CD4-positive, alpha-beta memory T cell (primary cell): ENCODE results near the gene SUGP2. TPM values are rescaled to one million over a fixed set of nuclear protein-coding genes. Genes with fewer than 3 reads are reported as not detected.

Source experiments
- CTCF ChIA-PET: fragments of 350-600 bp; sonication (Branson Sonifier 250); formaldehyde crosslinking; loops from one replicate; lab custom pipeline; 2021; ENCODE audit warnings: inconsistent platforms; ENCODE audit not compliant: partially characterized antibody; lab: Charles Lee
- POLR2A ChIA-PET: fragments of 350-600 bp; sonication (Branson Sonifier 250); formaldehyde crosslinking; loops from one replicate; lab custom pipeline; 2021; ENCODE audit not compliant: partially characterized antibody; lab: Charles Lee
- DNase-seq, 5 donors: peaks; one replicate each; pipeline versions ENCODE4 v3.0.0 to v3.0.0-alpha.2; 2020 to 2022; ENCODE audit warnings: mixed read lengths in 1 of 5
- H3K27ac ChIP-seq: one replicate; pipeline ENCODE4 v1.7.0; 2013; ENCODE audit warnings: low read depth, low read length
- H3K27me3 ChIP-seq: 2 replicates; pipeline ENCODE4 v1.7.0; 2013; ENCODE audit warnings: mild to moderate bottlenecking, low read length, moderate library complexity; ENCODE audit not compliant: insufficient read depth
- H3K36me3 ChIP-seq: 2 replicates; pipeline ENCODE4 v1.7.0; 2013; ENCODE audit warnings: mild to moderate bottlenecking, low read length, moderate library complexity; ENCODE audit not compliant: insufficient read depth
- H3K4me1 ChIP-seq: 2 replicates; pipeline ENCODE4 v1.7.0; 2013; ENCODE audit warnings: mild to moderate bottlenecking, low read length, moderate library complexity; ENCODE audit not compliant: insufficient read depth
- H3K4me3 ChIP-seq, 2 donors: one replicate each; pipeline ENCODE4 v1.7.0; 2013; ENCODE audit warnings: low read length in 2 of 2, mild to moderate bottlenecking in 1 of 2
- H3K9me3 ChIP-seq, 2 donors: one replicate each; pipeline ENCODE4 v1.7.0; 2013; ENCODE audit warnings: low read length in 2 of 2, control low read depth in 1 of 2; ENCODE audit not compliant: control insufficient read depth in 1 of 2
- H3K27ac Mint-ChIP-seq, 7 donors: one replicate each; pipeline ENCODE4 v1.8.0; 2020 to 2021; ENCODE audit warnings: mixed read lengths in 7 of 7, mild to moderate bottlenecking in 6 of 7, inconsistent platforms in 3 of 7, moderate library complexity in 3 of 7
- H3K27me3 Mint-ChIP-seq, 2 donors: one replicate each; pipeline ENCODE4 v1.8.0; 2020 to 2021; ENCODE audit warnings: mixed read lengths in 2 of 2
- H3K36me3 Mint-ChIP-seq, 2 donors: one replicate each; pipeline ENCODE4 v1.8.0; 2020 to 2021; ENCODE audit warnings: mixed read lengths in 2 of 2, inconsistent platforms in 1 of 2, mild to moderate bottlenecking in 1 of 2
- H3K4me1 Mint-ChIP-seq, 4 donors: one replicate each; pipeline ENCODE4 v1.8.0; 2020 to 2021; ENCODE audit warnings: mixed read lengths in 4 of 4, mild to moderate bottlenecking in 1 of 4
- H3K4me3 Mint-ChIP-seq, 8 donors: one replicate each; pipeline ENCODE4 v1.8.0; 2020 to 2021; ENCODE audit warnings: mixed read lengths in 8 of 8, mild to moderate bottlenecking in 7 of 8, moderate library complexity in 6 of 8, inconsistent platforms in 3 of 8
- H3K9me3 Mint-ChIP-seq, 8 donors: one replicate each; pipeline ENCODE4 v1.8.0; 2020 to 2021; ENCODE audit warnings: mixed read lengths in 8 of 8, mild to moderate bottlenecking in 5 of 8, inconsistent platforms in 3 of 8, moderate library complexity in 1 of 8
- intact Hi-C: fragments of 100-400 bp; cut with micrococcal nuclease; formaldehyde crosslinking; loops from one replicate; pipeline ENCODE4 v1.15.1; 2023
- polyA plus RNA-seq, 2 donors: library from polyadenylated mRNA; unstranded; fragments of 300-500 nt; fragmentation: Illumina TruSeq; gene quantifications; one replicate each; pipeline ENCODE4 v1.2.3, GENCODE V29; 2021
- total RNA-seq, 2 experiments: library from RNA; stranded (reverse); gene quantifications; one replicate each; pipeline ENCODE4 v1.2.3, GENCODE V29; 2021

Gene SUGP2
- total and polyA plus RNA-seq, 4 experiments from 2014 or later: 3.9 to 113 (median 59.6) TPM

GRCh38 chr19:18993115-18993514 lies 40.2 kb downstream of the SUGP2 start:
- H3K4me3 ChIP-seq: no peak overlapping the region
- peaks cover 30% of the 10 kb centered on the region for H3K36me3 ChIP-seq
- DNase-seq: no peak
- Mint-ChIP-seq H3K36me3 (peaks cover 27 to 40% of the 10 kb centered on the region in 2 donors), H3K4me3 (no peak overlapping the region), H3K9me3 (peaks cover 0 to 2% (median 0%) of the 10 kb centered on the region in 8 donors), H3K4me1 (no peaks in the 10 kb centered on the region), H3K27me3 (no peaks in the 10 kb centered on the region), H3K27ac (no peak overlapping the region)
- ChIA-PET CTCF (no interaction called here), POLR2A (no interaction called here)
- no peaks in the 10 kb centered on the region for H3K9me3 ChIP-seq
- no peaks in the 10 kb centered on the region for H3K4me1 ChIP-seq
- no peaks in the 10 kb centered on the region for H3K27me3 ChIP-seq
- H3K27ac ChIP-seq: no peak overlapping the region
- intact Hi-C loops: no loop called here

GRCh38 chr19:18992696-18993095 lies 40.6 kb downstream of the SUGP2 start:
- Mint-ChIP-seq H3K36me3 (peaks cover 27 to 36% of the 10 kb centered on the region in 2 donors), H3K27me3 (no peaks in the 10 kb centered on the region), H3K4me3 (no peak overlapping the region), H3K27ac (no peak overlapping the region), H3K4me1 (no peaks in the 10 kb centered on the region), H3K9me3 (peaks cover 0 to 2% (median 0%) of the 10 kb centered on the region in 8 donors)
- POLR2A ChIA-PET: no interaction called here
- Histone ChIP-seq H3K9me3 (no peaks in the 10 kb centered on the region), H3K36me3 (peaks cover 30% of the 10 kb centered on the region), H3K4me1 (no peaks in the 10 kb centered on the region), H3K27ac (no peak overlapping the region), H3K27me3 (no peaks in the 10 kb centered on the region), H3K4me3 (no peak overlapping the region)
- intact Hi-C loops: no loop called here
- CTCF ChIA-PET: no interaction called here
- DNase-seq: no peak

- Histone ChIP-seq H3K36me3 (peaks cover 30% of the 10 kb centered on the region), H3K4me3 (no peak overlapping the region), H3K27ac (no peak overlapping the region), H3K27me3 (no peaks in the 10 kb centered on the region), H3K4me1 (no peaks in the 10 kb centered on the region), H3K9me3 (no peaks in the 10 kb centered on the region)
- no peaks in the 10 kb centered on the region for H3K27me3 Mint-ChIP-seq
- no peak for DNase-seq
- no peak overlapping the region for H3K4me3 Mint-ChIP-seq
- POLR2A ChIA-PET: no interaction called here
- intact Hi-C loops: no loop called here
- H3K27ac Mint-ChIP-seq: no peak overlapping the region
- H3K4me1 Mint-ChIP-seq: no peaks in the 10 kb centered on the region
- CTCF ChIA-PET: no interaction called here
- H3K36me3 Mint-ChIP-seq: peaks cover 27 to 34% of the 10 kb centered on the region in 2 donors
- peaks cover 0 to 2% (median 0%) of the 10 kb centered on the region in 8 donors for H3K9me3 Mint-ChIP-seq
Observed at GRCh38 chr19:18991468-18991867, 41.8 kb downstream of the SUGP2 start.

- POLR2A ChIA-PET: no interaction called here
- Histone ChIP-seq H3K27ac (no peak overlapping the region), H3K36me3 (peaks cover 30% of the 10 kb centered on the region), H3K4me3 (no peak overlapping the region), H3K27me3 (no peaks in the 10 kb centered on the region), H3K4me1 (no peaks in the 10 kb centered on the region), H3K9me3 (no peaks in the 10 kb centered on the region)
- Mint-ChIP-seq H3K9me3 (peaks cover 0 to 2% (median 0%) of the 10 kb centered on the region in 8 donors), H3K4me3 (no peak overlapping the region), H3K27me3 (no peaks in the 10 kb centered on the region), H3K36me3 (peaks cover 27 to 34% of the 10 kb centered on the region in 2 donors), H3K27ac (no peak overlapping the region), H3K4me1 (no peaks in the 10 kb centered on the region)
- CTCF ChIA-PET: no interaction called here
- no peak for DNase-seq
- intact Hi-C loops: no loop called here
Observed at GRCh38 chr19:18991006-18991405, 42.3 kb downstream of the SUGP2 start.

GRCh38 chr19:18990128-18990708 lies 43.1 kb downstream of the SUGP2 start:
- Mint-ChIP-seq H3K36me3 (peaks cover 27 to 30% of the 10 kb centered on the region in 2 donors), H3K4me3 (no peak overlapping the region), H3K27ac (no peak overlapping the region), H3K27me3 (peaks cover 0 to 2% of the 10 kb centered on the region in 2 donors), H3K9me3 (peaks cover 0 to 2% (median 0%) of the 10 kb centered on the region in 8 donors), H3K4me1 (peaks cover 0 to 2% (median 0%) of the 10 kb centered on the region in 4 donors)
- Histone ChIP-seq H3K36me3 (peaks cover 24% of the 10 kb centered on the region), H3K4me1 (no peaks in the 10 kb centered on the region), H3K4me3 (no peak overlapping the region), H3K27me3 (no peaks in the 10 kb centered on the region), H3K27ac (no peak overlapping the region), H3K9me3 (no peaks in the 10 kb centered on the region)
- ChIA-PET CTCF (no interaction called here), POLR2A (no interaction called here)
- DNase-seq: no peak
- intact Hi-C loops: no loop called here

- peaks cover 0 to 2% of the 10 kb centered on the region in 2 donors for H3K27me3 Mint-ChIP-seq
- CTCF ChIA-PET: no interaction called here
- no peaks in the 10 kb centered on the region for H3K27me3 ChIP-seq
Observed at GRCh38 chr19:18989316-18989715, 44.0 kb downstream of the SUGP2 start.

GRCh38 chr19:18987456-18987855 lies 45.9 kb downstream of the SUGP2 start:
- POLR2A ChIA-PET: no interaction called here
- Mint-ChIP-seq H3K9me3 (peaks cover 0 to 2% (median 0%) of the 10 kb centered on the region in 8 donors), H3K27ac (no peak overlapping the region), H3K4me3 (no peak overlapping the region), H3K36me3 (peaks cover 8 to 9% of the 10 kb centered on the region in 2 donors), H3K4me1 (peaks cover 0 to 2% (median 0%) of the 10 kb centered on the region in 4 donors), H3K27me3 (peaks cover 5 to 6% of the 10 kb centered on the region in 2 donors)
- Histone ChIP-seq H3K27me3 (no peaks in the 10 kb centered on the region), H3K9me3 (no peaks in the 10 kb centered on the region), H3K4me3 (no peak overlapping the region), H3K36me3 (no peaks in the 10 kb centered on the region), H3K27ac (no peak overlapping the region), H3K4me1 (no peaks in the 10 kb centered on the region)
- no peak for DNase-seq
- intact Hi-C loops: no loop called here
- CTCF ChIA-PET: interaction anchor here (1.4 kb wide), 1 partner anchor 120 kb away, joined by 4 read pairs; no protein-coding TSS in a partner anchor

More at GRCh38 chr19:18989316-18989715, 44.0 kb downstream of the SUGP2 start:
- POLR2A ChIA-PET: no interaction called here
- H3K9me3 Mint-ChIP-seq: peaks cover 0 to 2% (median 0%) of the 10 kb centered on the region in 8 donors
- no peak overlapping the region for H3K27ac ChIP-seq
- H3K27ac Mint-ChIP-seq: no peak overlapping the region
- no peak overlapping the region for H3K4me3 Mint-ChIP-seq
- peaks cover 17% of the 10 kb centered on the region for H3K36me3 ChIP-seq
- no peak for DNase-seq
- intact Hi-C loops: no loop called here
- peaks cover 25 to 26% of the 10 kb centered on the region in 2 donors for H3K36me3 Mint-ChIP-seq
- H3K4me3 ChIP-seq: no peak overlapping the region
- no peaks in the 10 kb centered on the region for H3K9me3 ChIP-seq
- H3K4me1 ChIP-seq: no peaks in the 10 kb centered on the region
- H3K4me1 Mint-ChIP-seq: peaks cover 0 to 2% (median 0%) of the 10 kb centered on the region in 4 donors
